ENCODE data around the gene FAM185A. TPM values are rescaled to one million over a fixed set of nuclear protein-coding genes. Genes with fewer than 3 reads are reported as not detected.

Gene FAM185A
- polyA plus RNA-seq, 1 of the 3 experiments (the other 2 are of a cell fraction) = 12.8 TPM

GRCh38 chr7:102811942-102812678 lies 63.3 kb downstream of the FAM185A start:
- H4K20me1 ChIP-seq (ENCODE audit: insufficient read depth) = no peaks in the 10 kb centered on the region
- no peak overlapping the region for H3K4me2 ChIP-seq
- ChIA-PET POLR2A (no interaction called here), CTCF (interaction anchor here (1.3 kb wide), 1 partner anchor 250 kb away, joined by 5 read pairs; no protein-coding TSS in a partner anchor)
- no peak overlapping the region for H2AFZ ChIP-seq (ENCODE audit: low read depth)
- H3K9me2 ChIP-seq = no peaks in the 10 kb centered on the region
- no peaks in the 10 kb centered on the region for H3K9me3 ChIP-seq
- no peaks in the 10 kb centered on the region for H3F3A ChIP-seq (replicated peaks; ENCODE audit: insufficient read depth)
- H3K27me3 ChIP-seq (ENCODE audit: insufficient read depth) = no peaks in the 10 kb centered on the region
- no peaks in the 10 kb centered on the region for H3K79me2 ChIP-seq (ENCODE audit: insufficient read depth)
- peaks cover 2 to 10% of the 10 kb centered on the region in 2 experiments for H3K36me3 ChIP-seq (replicated peaks in 1 of 2; ENCODE audit: control insufficient read depth in 1 of 2, insufficient read depth in 2 of 2, low read length in 1 of 2)
- no peak overlapping the region for H3K4me3 ChIP-seq (ENCODE audit: low read depth in 2 of 2, low read length in 1 of 2)
- peak overlapping the region; percentile 52 to 61; a peak in 2 of 4 replicates for H3K27ac ChIP-seq (ENCODE audit: low read depth in 2 of 2, low read length in 1 of 2)
- WGBS (ENCODE audit: low lambda C conversion rate) = 36% methylated on average over 8 of the region's 8 CpGs
- no peak for DNase-seq
- H3K9ac ChIP-seq = no peak overlapping the region
- H3K4me1 ChIP-seq (ENCODE audit: control insufficient read depth in 1 of 2, insufficient read depth in 2 of 2, low read depth in 1 of 2, low read length in 1 of 2) = peaks cover 0 to 3% of the 10 kb centered on the region in 2 experiments; a peak in 1 of 4 replicates
- TF ChIP-seq TAF1 (IDR thresholded peaks at IDR 0.05; ENCODE audit: borderline replicate concordance, low read depth, low read length) (no peak), POLR2AphosphoS5 (IDR thresholded peaks at IDR 0.05; ENCODE audit: low read depth, low read length) (peak; percentile 66; the same call in 1 of the 2 replicates), RFX5 (IDR thresholded peaks at IDR 0.05; ENCODE audit: low read length) (no peak), GABPA (IDR thresholded peaks at IDR 0.05; ENCODE audit: low read depth) (no peak), FOSL2 (IDR thresholded peaks at IDR 0.05; ENCODE audit: borderline replicate concordance, low read depth) (no peak), IRF3 (IDR thresholded peaks at IDR 0.05; ENCODE audit: low read depth, low read length) (no peak), USF2 (IDR thresholded peaks at IDR 0.05; ENCODE audit: borderline replicate concordance, low read depth, low read length) (no peak), MXI1 (IDR thresholded peaks at IDR 0.05; ENCODE audit: low read depth, low read length) (no peak), MAX (IDR thresholded peaks at IDR 0.05; ENCODE audit: low read depth) (no peak), RAD21 (IDR thresholded peaks at IDR 0.05; ENCODE audit: low read length) (no peak), ZBTB33 (IDR thresholded peaks at IDR 0.05; ENCODE audit: borderline replicate concordance, low read depth) (no peak), EP300 (IDR thresholded peaks at IDR 0.05; ENCODE audit: borderline replicate concordance in 1 of 2, low read depth in 1 of 2, low read length in 1 of 2) (peak; percentile 54 to 64; a peak in 3 of 4 replicates), NRF1 (IDR thresholded peaks at IDR 0.05; ENCODE audit: low read depth, low read length) (no peak), TCF12 (IDR thresholded peaks at IDR 0.05) (peak; percentile 85), CHD2 (IDR thresholded peaks at IDR 0.05; ENCODE audit: low read length, partially characterized antibody) (no peak), EZH2phosphoT487 (IDR thresholded peaks at IDR 0.05; ENCODE audit: borderline replicate concordance, low read depth) (no peak), TEAD4 (IDR thresholded peaks at IDR 0.05; ENCODE audit: borderline replicate concordance, insufficient read depth) (peak; percentile 42; the same call in 1 of the 2 replicates), MEF2A (IDR thresholded peaks at IDR 0.05; ENCODE audit: borderline replicate concordance, low read depth) (no peak), ELF1 (IDR thresholded peaks at IDR 0.05) (no peak), NFIC (IDR thresholded peaks at IDR 0.05; ENCODE audit: borderline replicate concordance) (peak; percentile 40; the same call in 1 of the 2 replicates), REST (IDR thresholded peaks at IDR 0.05; ENCODE audit: low read depth, low read length) (no peak), GATA2 (CRISPR knock-in tag; IDR thresholded peaks at IDR 0.05) (no peak), PBX3 (IDR thresholded peaks at IDR 0.05) (peak; percentile 66), RCOR1 (IDR thresholded peaks at IDR 0.05; ENCODE audit: low read length) (peak; percentile 57)

Measured in SK-N-SH (cell line).